Upper lobe of left lung (tissue), 4 donors: ENCODE measurements around the gene ITPKB.

Source experiments
- POLR2AphosphoS5 ChIP-seq, 2 donors: sonication (generic); formaldehyde crosslinking; IDR thresholded peaks; one replicate each; pipeline ENCODE4 v1.5.1; 2017; ENCODE audit warnings: antibody characterized with exemption in 2 of 2
- TF ChIP-seq, protein P1 (sequence below), 6 experiments: fragments of 450-650 bp in 4 of 6; fragments of 200-600 bp in 2 of 6; sonication (generic) in 2 of 6; IDR thresholded peaks; one replicate each; pipeline ENCODE4 v1.5.1; 2016 to 2019; ENCODE audit warnings: antibody characterized with exemption in 6 of 6

DNA sequence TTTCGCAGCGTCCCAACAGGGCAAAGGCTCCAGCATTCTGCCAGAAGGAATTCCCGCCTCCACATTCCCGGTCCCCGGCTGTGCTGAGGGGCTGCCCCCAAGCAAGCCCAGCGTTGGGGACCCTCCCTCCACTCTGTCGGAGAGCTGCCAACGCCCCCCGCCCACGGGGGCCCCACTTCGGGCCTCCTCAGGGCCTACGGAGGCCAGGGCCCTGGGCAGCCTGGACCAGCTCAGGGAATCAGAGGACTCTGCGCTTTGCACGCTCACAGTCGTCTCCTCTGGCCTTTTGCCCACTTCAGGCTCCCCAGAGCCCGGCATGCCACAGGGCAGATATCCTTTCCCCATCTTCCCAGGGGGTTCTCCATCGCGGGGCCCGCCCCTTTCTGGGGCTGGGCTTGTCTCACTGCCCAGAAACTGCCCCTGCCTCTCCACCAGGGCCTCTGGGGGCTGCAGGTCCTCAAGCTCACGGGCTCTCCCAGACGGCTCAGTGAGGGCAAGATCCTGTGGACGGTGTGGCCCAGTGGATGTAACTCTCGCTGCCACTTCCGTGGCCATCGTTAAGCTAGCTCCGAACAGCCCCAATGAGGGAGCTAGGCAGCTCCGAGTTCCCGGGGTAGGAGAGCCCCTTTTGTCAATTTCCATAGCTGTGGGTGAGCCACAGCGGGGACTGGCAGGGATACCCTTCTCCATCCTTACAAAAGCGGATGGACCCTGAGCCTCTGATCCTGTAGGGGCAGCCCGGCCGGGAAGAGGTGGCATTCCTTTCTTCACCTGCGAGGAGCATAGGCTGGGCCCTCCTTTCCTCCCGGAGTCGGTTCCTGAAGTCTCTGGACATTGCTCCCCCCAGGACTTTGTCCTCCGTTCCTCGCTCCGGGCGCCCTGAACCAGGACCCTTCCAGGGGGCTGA, 2.8 kb downstream of the ITPKB start:
- TF ChIP-seq, protein P1, sequence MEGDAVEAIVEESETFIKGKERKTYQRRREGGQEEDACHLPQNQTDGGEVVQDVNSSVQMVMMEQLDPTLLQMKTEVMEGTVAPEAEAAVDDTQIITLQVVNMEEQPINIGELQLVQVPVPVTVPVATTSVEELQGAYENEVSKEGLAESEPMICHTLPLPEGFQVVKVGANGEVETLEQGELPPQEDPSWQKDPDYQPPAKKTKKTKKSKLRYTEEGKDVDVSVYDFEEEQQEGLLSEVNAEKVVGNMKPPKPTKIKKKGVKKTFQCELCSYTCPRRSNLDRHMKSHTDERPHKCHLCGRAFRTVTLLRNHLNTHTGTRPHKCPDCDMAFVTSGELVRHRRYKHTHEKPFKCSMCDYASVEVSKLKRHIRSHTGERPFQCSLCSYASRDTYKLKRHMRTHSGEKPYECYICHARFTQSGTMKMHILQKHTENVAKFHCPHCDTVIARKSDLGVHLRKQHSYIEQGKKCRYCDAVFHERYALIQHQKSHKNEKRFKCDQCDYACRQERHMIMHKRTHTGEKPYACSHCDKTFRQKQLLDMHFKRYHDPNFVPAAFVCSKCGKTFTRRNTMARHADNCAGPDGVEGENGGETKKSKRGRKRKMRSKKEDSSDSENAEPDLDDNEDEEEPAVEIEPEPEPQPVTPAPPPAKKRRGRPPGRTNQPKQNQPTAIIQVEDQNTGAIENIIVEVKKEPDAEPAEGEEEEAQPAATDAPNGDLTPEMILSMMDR (IDR thresholded peaks at IDR 0.05) = no peak
- no peak for TF ChIP-seq POLR2AphosphoS5 (IDR thresholded peaks at IDR 0.05)
